ENCODE data around the gene NINJ2. TPM values are rescaled to one million over a fixed set of nuclear protein-coding genes. Genes with fewer than 3 reads are reported as not detected.

Gene NINJ2
- total and polyA plus RNA-seq, 2 donors = 1.7 to 6.9 TPM

DNA sequence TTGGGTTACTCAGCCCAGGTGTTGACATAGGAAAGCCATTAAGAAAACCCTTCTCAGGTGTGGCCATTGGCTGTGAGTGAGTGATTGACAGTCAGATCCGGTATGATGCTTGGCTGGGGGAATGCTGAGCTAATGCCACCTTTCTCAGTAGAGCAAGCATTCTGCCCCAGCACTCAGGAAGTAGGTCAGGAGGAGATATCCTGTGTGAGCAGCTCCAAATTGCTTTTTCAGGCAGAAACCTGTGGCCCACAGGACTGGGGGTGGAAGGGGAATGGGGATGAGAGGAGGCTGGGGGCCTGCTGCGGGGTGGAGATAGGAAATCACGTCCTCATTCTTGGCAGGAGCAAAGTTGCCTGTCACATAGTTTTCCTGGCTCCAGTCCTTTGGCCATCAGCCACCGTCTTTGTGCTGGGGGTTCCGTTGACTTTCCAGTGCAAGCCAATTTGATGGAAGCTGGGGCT, 55.7 kb downstream of the NINJ2 start:
- Histone ChIP-seq H3K4me3 (ENCODE audit: low read depth, low read length) (no peak overlapping the region), H3K4me1 (ENCODE audit: insufficient read depth) (no peaks in the 10 kb centered on the region), H3K36me3 (ENCODE audit: insufficient read depth) (no peaks in the 10 kb centered on the region), H3K27ac (ENCODE audit: low read depth) (no peak overlapping the region)
- no peak for DNase-seq (ENCODE audit: extremely low spot score)
- 15% methylated on average over 5 of the region's 5 CpGs for WGBS

DNA sequence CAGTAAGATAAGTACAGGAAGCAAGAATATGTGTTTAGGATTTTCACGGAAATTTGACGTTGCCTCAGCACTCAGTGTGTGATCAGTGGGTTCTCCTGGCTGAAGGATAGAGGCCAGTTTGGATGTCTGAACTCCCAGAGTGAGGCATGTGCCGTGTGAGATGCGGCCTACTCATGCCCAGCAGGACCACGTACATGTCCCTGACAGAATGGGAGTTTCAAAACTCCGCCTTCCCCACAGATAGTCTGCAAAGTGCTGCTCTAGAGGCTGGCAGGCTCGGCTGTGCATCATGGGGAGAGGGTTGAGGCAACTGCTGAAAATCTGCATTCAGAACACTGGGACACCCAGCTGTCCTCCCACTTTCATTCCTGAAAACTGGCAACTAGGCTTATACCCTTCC, 58.3 kb downstream of the NINJ2 start:
- no peaks in the 10 kb centered on the region for H3K36me3 ChIP-seq (ENCODE audit: insufficient read depth)
- no peak overlapping the region for H3K27ac ChIP-seq (ENCODE audit: low read depth)
- 78% methylated on average over 7 of the region's 7 CpGs for WGBS
- H3K4me1 ChIP-seq (ENCODE audit: insufficient read depth) = no peaks in the 10 kb centered on the region
- H3K4me3 ChIP-seq (ENCODE audit: low read depth, low read length) = no peak overlapping the region
- no peak for DNase-seq (ENCODE audit: extremely low spot score)

DNA sequence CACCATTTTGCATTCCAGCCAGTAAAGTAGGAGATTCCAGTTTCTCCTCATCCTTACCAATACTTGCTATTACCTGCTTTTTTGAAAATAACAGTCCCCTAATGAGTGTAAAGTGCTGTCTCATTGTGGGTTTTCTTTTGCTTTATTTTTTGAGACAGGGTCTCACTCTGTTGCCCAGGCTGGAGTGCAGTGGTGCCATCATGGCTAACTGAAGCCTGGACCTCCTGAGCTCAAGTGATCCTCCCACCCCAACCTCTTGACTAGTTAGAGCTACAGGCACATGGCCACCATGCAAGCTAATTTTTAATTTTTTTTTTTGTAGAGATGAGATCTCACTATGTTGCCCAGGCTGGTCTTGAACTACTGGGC, 60.6 kb downstream of the NINJ2 start:
- Histone ChIP-seq H3K27ac (ENCODE audit: low read depth) (no peak overlapping the region), H3K4me1 (ENCODE audit: insufficient read depth) (no peaks in the 10 kb centered on the region), H3K36me3 (ENCODE audit: insufficient read depth) (no peaks in the 10 kb centered on the region), H3K4me3 (ENCODE audit: low read depth, low read length) (no peak overlapping the region)
- DNase-seq (ENCODE audit: extremely low spot score) = no peak

DNA sequence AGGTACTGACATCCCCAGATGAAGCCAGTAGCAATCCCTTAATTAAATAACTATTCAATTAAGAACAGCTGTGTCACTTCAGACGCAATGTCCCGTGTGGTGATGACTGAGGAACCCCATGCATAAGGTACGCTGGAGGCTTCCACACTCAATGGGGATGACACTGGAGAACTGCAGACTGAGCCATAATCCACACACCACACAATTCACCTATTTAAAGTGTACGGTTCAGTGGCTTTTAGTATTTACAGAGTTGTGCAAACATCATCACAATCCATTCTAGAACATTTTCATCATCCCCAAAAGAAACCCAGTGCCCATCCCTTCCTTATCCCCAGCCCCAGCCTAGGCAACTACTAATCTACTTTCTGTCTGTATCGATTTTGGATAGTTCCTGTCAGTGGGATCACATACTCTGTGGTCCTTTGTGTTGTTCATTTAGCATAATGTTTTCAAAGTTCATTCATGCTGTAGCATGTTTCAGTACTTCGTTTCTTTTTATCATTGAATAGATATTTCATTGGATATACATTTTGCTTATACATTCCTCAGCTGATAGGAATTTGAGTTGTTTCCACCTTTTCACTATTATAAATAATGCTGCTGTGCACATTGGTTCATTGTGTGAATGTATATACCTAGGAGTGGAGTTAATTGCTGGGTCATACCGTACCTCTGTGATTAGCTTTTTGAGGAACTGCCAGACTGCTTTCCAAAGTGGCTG, 61.1 kb downstream of the NINJ2 start:
- 73% methylated on average over 7 of the region's 7 CpGs for WGBS
- Histone ChIP-seq H3K4me1 (ENCODE audit: insufficient read depth) (no peaks in the 10 kb centered on the region), H3K4me3 (ENCODE audit: low read depth, low read length) (no peak overlapping the region), H3K27ac (ENCODE audit: low read depth) (no peak overlapping the region), H3K36me3 (ENCODE audit: insufficient read depth) (no peaks in the 10 kb centered on the region)
- no peak for DNase-seq (ENCODE audit: extremely low spot score)

DNA sequence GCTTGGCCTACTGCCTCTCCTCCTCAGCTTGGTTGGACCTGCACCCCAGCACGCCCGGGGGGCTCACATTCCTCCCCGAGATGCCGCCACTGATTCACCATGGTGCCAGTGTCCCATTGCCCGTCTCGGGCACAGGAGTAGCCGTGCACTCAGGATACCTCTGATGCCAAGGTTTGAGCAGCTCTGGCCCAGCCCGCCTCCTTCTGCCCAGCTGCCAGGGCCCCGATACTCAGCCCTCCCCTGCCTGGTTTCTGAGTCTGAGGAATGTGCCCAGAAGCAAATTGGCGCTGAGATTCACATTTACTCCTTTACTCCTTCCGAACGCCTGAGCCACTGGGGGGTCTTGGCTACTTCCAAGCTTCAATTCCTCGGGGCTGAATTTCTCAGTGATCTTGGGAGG, 63.5 kb downstream of the NINJ2 start:
- Histone ChIP-seq H3K27ac (ENCODE audit: low read depth) (no peak overlapping the region), H3K4me1 (ENCODE audit: insufficient read depth) (no peaks in the 10 kb centered on the region), H3K4me3 (ENCODE audit: low read depth, low read length) (no peak overlapping the region), H3K36me3 (ENCODE audit: insufficient read depth) (no peaks in the 10 kb centered on the region)
- 95% methylated on average over 13 of the region's 13 CpGs for WGBS
- no peak for DNase-seq (ENCODE audit: extremely low spot score)

DNA sequence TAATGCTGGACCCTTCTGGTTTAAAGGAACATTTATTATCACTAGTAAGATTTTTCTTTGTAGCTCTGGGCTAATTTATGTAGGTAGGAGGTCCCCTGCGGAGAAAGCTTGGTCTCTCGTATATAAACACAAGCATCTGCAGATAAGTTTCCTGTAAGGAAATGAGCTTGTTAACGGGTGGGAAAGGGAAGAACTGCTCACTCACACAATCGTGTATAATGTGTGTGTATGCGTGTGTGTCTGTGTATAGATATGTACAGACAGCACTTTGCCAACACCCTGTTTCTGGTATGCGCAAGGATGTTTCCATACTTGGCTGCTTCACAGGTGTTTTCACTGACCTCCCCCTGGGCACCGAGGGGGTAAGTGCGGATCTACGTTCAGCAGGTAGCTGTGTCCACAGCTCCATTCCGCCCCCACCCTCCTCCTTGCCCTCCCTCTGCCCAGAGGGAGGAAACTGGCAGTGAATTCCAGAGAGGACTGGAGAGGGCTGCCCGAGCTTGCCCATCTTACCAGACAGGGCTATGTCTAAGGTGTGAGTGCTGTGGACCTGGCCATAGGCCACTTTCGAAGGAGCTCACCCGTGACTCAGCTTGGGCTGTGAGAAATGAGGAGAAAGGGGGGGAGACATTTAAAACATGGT, 65.2 kb downstream of the NINJ2 start:
- Histone ChIP-seq H3K4me3 (ENCODE audit: low read depth, low read length) (no peak overlapping the region), H3K27ac (ENCODE audit: low read depth) (no peak overlapping the region), H3K36me3 (ENCODE audit: insufficient read depth) (no peaks in the 10 kb centered on the region), H3K4me1 (ENCODE audit: insufficient read depth) (no peaks in the 10 kb centered on the region)
- no peak for DNase-seq (ENCODE audit: extremely low spot score)
- 54% methylated on average over 13 of the region's 13 CpGs for WGBS

DNA sequence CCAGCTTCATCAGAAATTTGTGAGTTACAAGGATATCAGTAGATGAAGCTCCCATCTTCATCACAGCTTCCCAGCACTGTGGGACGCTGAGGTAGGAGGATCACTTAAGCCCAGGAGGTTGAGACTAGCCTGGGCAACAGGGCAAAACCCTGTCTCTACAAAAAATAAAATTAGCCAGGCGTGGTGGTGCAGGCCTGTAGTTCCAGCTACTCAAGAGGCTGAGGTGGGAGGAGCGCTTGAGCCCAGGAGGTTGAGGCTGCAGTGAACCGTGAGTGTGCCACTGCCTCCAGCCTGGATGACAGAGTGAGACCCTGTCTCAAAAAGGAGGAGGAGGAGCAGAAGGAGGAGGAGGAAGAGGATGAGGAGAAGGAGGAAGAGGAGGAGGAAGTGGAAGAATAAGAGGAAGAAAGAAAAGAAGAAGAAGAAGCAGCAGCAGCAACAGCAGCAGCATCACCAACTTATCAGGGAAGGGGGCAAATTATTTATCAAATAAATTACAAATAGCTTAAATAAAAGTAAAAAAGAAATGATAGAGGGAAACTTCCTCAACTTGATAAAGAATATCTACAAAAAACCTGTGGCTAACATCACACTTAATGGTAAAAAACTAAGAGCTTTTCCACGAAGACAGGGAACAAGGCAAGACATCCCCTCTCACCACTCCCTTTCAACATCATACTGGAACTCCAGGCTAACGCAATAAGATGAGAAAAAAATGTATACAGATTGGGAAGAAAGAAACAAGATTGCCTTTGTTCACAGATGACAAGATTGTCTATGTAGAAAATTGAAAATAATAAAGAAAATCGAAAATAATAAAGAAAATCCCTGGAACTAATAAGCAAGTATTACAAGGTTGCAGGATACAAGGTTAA, 69.6 kb downstream of the NINJ2 start:
- Histone ChIP-seq H3K4me1 (ENCODE audit: insufficient read depth) (no peaks in the 10 kb centered on the region), H3K27ac (ENCODE audit: low read depth) (no peak overlapping the region), H3K36me3 (ENCODE audit: insufficient read depth) (no peaks in the 10 kb centered on the region), H3K4me3 (ENCODE audit: low read depth, low read length) (no peak overlapping the region)
- no peak for DNase-seq (ENCODE audit: extremely low spot score)
- 78% methylated on average over 7 of the region's 7 CpGs for WGBS

DNA sequence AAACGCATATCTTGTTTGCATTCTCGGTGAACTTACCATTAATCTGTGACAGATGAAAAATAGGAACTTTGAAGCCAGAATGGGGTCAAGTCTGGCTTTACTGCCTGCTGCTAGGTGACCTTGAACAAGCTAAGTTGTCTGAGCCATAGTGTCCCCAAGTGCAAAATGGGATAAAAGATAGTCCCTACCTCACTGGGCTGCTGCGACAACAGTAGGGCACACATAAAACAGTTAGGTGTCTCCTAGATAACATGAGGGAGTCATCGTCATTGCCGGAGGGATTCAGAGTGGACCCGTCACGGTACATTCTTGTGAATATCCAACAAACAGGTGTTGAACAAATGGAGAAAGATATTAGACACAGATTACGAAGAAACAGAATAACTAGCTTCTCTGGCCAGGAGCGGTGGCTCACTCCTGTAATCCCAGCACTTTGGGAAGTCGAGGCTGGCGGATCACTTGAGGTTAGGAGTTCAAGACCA, 71.2 kb downstream of the NINJ2 start:
- no peak overlapping the region for H3K4me3 ChIP-seq (ENCODE audit: low read depth, low read length)
- no peak overlapping the region for H3K27ac ChIP-seq (ENCODE audit: low read depth)
- 91% methylated on average over 11 of the region's 11 CpGs for WGBS
- DNase-seq (ENCODE audit: extremely low spot score) = no peak
- H3K4me1 ChIP-seq (ENCODE audit: insufficient read depth) = no peaks in the 10 kb centered on the region
- H3K36me3 ChIP-seq (ENCODE audit: insufficient read depth) = no peaks in the 10 kb centered on the region

DNA sequence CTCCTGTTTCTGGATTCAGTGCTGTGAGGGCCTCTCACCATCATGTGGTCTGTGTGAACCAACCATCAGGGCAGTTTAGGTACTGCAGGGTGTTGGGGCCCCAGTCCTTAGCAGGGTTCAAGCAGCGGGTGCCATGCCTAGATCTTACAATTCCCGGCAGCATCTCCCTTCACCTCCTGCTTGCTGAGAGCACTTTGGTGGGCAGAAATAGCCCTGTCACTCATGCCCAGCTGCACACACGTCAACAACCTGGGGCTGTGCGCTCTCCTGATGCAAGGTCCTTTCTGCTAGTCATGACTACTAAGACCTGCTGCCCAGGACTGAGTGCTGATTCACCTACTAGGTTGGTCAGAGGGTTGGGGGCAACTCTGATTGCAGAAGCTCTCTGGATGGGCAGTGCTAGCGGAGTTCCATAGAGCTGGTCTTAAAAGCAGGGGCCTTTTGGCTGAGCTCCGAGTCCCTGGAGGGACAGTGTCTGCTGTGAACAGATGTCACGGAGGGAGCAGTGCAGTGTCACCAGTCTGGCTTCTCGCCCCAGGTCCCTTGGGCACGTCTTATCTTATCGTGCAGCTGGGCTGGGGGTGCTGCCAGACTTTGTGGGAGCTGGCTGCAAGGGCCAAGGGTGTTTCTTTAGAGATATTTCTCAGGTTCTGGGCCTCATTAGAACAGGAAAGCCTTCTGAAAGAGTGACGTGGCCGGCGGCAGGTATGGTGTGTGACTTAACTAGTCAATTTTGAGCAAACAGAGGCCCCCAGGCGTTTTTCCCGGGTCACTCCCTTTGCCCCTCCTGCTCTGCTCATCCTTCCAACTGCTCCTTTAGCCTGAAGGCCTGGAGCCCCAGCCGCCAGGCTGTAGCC, 71.8 kb downstream of the NINJ2 start:
- Histone ChIP-seq H3K4me1 (ENCODE audit: insufficient read depth) (no peaks in the 10 kb centered on the region), H3K4me3 (ENCODE audit: low read depth, low read length) (no peak overlapping the region), H3K36me3 (ENCODE audit: insufficient read depth) (no peaks in the 10 kb centered on the region), H3K27ac (ENCODE audit: low read depth) (no peak overlapping the region)
- 62% methylated on average over 16 of the region's 16 CpGs for WGBS
- DNase-seq (ENCODE audit: extremely low spot score) = no peak

DNA sequence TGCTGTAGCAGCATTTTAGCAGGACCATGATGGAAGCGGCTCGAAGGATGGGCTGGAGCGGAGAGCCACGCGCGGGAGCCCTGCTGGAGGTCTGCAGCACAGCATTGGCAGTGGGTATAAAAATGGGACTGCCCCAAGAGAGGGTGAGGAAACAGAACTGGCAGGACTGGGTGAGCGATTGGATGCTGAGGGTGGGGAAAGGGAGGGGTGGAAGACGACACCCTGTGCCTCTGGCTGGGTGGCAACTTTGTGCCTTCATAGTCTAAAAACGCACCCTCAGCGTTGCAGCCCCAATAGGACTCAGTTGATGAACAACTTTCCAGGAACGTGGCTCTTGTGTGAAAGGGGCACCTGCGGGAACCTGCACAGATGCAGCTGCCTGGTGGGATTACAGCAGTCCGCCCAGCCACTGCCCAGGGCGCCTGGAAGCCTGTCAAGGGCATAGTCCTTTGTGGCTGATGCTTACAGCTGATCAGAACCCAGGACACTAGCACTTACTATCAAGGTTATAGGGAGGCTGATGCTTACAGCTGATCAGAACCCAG, 73.0 kb downstream of the NINJ2 start:
- no peak for DNase-seq (ENCODE audit: extremely low spot score)
- 83% methylated on average over 14 of the region's 14 CpGs for WGBS
- no peaks in the 10 kb centered on the region for H3K4me1 ChIP-seq (ENCODE audit: insufficient read depth)
- no peak overlapping the region for H3K27ac ChIP-seq (ENCODE audit: low read depth)
- no peaks in the 10 kb centered on the region for H3K36me3 ChIP-seq (ENCODE audit: insufficient read depth)
- no peak overlapping the region for H3K4me3 ChIP-seq (ENCODE audit: low read depth, low read length)

DNA sequence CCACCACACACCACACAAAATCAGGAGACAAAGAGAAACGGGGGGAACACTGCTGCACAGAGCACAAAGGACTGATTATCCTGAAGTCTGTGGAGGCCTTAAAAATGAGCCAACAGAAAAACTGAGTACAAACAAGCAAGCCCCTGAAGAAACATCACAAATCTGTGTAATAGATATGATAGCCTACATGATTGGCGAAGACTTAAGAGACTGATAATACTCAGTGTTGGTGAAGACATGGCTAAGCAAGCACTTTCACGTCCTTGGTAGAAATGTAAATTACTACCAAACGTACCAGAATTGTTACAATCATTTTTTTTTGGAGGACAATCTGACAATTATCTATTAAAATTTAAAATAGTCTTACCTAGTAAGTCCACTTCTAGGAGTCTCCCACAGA, 74.6 kb downstream of the NINJ2 start:
- Histone ChIP-seq H3K36me3 (ENCODE audit: insufficient read depth) (no peaks in the 10 kb centered on the region), H3K4me1 (ENCODE audit: insufficient read depth) (no peaks in the 10 kb centered on the region), H3K27ac (ENCODE audit: low read depth) (no peak overlapping the region), H3K4me3 (ENCODE audit: low read depth, low read length) (no peak overlapping the region)
- WGBS = 90% methylated on average over 4 of the region's 4 CpGs
- no peak for DNase-seq (ENCODE audit: extremely low spot score)

DNA sequence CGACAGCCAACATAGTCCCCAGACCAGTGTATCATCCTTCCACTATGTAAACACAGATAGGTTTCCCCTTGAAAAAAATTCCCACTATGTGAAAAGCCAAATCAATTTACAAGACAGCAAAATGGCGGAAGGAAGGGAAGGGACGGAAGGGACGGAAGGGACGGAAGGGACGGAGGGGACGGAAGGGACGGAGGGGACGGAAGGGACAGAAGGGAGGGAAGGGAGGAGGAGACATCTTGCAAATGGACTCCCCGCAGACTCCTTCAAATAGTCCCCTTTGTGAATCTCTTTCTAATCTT, 75.3 kb downstream of the NINJ2 start:
- no peak for DNase-seq (ENCODE audit: extremely low spot score)
- no peaks in the 10 kb centered on the region for H3K4me1 ChIP-seq (ENCODE audit: insufficient read depth)
- H3K4me3 ChIP-seq (ENCODE audit: low read depth, low read length) = no peak overlapping the region
- H3K27ac ChIP-seq (ENCODE audit: low read depth) = no peak overlapping the region
- H3K36me3 ChIP-seq (ENCODE audit: insufficient read depth) = no peaks in the 10 kb centered on the region
- 90% methylated on average over 10 of the region's 10 CpGs for WGBS

Measured in urinary bladder (tissue), 4 donors.